ENCODE data around the gene EEF1AKMT2. TPM values are rescaled to one million over a fixed set of nuclear protein-coding genes. Genes with fewer than 3 reads are reported as not detected.
"Not testable (repeated sequence)": the region's sequence is repeated elsewhere in the genome, so short reads cannot be mapped to it uniquely, and the experiment has no call there.

Gene EEF1AKMT2
- total RNA-seq, 1 experiment from 2014 or later = 13.0 TPM

DNA sequence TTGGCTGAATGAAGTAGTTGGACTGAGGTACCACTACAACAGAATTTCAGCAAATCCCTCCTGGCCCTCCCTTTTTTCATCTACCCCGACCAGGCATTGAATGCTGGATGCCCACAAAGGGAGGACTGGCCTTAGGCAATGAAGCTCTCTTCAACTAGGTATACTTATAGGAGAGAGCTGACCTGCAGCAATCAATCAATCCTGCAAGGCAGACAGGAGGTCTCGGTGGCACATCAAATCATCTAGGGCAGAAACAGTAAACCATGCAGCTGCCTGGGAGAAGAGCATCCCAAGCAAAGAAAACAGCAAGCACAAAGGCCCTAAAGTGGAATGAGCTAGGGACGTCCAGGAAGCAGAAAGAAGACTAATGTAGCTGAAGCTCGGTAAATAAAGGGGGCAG is 7.5 kb upstream of the EEF1AKMT2 start:
- Mint-ChIP-seq H3K27ac (ENCODE audit: unreplicated experiment) (no peak overlapping the region), H3K9me3 (ENCODE audit: low read depth, unreplicated experiment) (no peaks in the 10 kb centered on the region), H3K27me3 (ENCODE audit: unreplicated experiment) (peaks cover 35% of the 10 kb centered on the region), H3K4me3 (ENCODE audit: low read depth, unreplicated experiment) (no peak overlapping the region), H3K36me3 (ENCODE audit: insufficient read depth, unreplicated experiment) (peaks cover 7% of the 10 kb centered on the region), H3K4me1 (ENCODE audit: low read depth, unreplicated experiment) (peaks cover 6% of the 10 kb centered on the region)
- TF ChIP-seq, protein P1, sequence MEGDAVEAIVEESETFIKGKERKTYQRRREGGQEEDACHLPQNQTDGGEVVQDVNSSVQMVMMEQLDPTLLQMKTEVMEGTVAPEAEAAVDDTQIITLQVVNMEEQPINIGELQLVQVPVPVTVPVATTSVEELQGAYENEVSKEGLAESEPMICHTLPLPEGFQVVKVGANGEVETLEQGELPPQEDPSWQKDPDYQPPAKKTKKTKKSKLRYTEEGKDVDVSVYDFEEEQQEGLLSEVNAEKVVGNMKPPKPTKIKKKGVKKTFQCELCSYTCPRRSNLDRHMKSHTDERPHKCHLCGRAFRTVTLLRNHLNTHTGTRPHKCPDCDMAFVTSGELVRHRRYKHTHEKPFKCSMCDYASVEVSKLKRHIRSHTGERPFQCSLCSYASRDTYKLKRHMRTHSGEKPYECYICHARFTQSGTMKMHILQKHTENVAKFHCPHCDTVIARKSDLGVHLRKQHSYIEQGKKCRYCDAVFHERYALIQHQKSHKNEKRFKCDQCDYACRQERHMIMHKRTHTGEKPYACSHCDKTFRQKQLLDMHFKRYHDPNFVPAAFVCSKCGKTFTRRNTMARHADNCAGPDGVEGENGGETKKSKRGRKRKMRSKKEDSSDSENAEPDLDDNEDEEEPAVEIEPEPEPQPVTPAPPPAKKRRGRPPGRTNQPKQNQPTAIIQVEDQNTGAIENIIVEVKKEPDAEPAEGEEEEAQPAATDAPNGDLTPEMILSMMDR (IDR thresholded peaks at IDR 0.05; ENCODE audit: unreplicated experiment) = no peak
- BruUV-seq (replicated peaks) = no TSS peak
- no peak for DNase-seq
- CTCF ChIA-PET = no interaction called here
- intact Hi-C loops (cut with micrococcal nuclease; ENCODE audit: unreplicated experiment) = no loop called here

DNA sequence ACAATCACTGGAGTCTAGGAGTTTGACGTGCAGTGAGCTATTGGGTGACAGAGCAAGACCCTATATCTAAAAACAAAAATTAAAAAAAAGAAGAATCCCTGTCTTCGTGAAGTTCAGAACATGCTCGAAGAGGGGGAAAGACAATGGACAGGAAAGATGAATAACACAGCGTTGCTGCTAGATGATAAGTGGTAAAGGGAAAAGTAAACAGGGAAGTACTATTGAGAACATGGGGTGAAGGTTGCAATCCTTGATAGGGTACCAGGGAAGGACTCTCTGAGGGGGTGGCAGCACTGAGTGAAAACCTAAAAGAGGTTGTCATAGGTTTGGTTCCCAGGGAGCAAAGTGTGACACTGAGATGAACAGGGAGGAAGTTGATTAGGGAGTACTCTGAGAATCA is 7.1 kb upstream of the EEF1AKMT2 start:
- Mint-ChIP-seq H3K4me1 (ENCODE audit: low read depth, unreplicated experiment) (peaks cover 6% of the 10 kb centered on the region), H3K27ac (ENCODE audit: unreplicated experiment) (no peak overlapping the region), H3K4me3 (ENCODE audit: low read depth, unreplicated experiment) (no peak overlapping the region), H3K9me3 (ENCODE audit: low read depth, unreplicated experiment) (no peaks in the 10 kb centered on the region), H3K36me3 (ENCODE audit: insufficient read depth, unreplicated experiment) (peaks cover 7% of the 10 kb centered on the region), H3K27me3 (ENCODE audit: unreplicated experiment) (peaks cover 35% of the 10 kb centered on the region)
- CTCF ChIA-PET = no interaction called here
- TF ChIP-seq, protein P1 (IDR thresholded peaks at IDR 0.05; ENCODE audit: unreplicated experiment) = no peak
- no peak for DNase-seq
- intact Hi-C loops (cut with micrococcal nuclease; ENCODE audit: unreplicated experiment) = no loop called here
- BruUV-seq (replicated peaks) = no TSS peak

DNA sequence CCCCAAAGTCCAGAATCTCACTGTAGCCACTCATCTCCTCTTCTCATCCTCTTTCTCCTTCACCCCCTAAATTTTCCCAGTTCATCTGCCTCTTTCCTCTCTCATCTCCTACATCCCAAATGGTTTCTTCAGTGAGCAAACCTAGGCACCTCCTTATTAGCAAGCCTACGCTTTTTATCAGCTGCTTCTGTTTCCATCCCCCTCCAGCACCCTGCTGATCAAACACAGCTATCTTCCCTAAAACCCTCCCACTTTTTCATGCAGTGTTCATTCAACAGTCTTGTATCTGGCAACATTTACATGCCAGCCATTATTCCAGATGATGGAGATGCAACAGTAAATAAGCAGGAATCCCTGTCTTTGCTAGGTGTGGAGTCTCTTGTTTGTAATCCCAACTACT is 6.7 kb upstream of the EEF1AKMT2 start:
- Mint-ChIP-seq H3K4me3 (ENCODE audit: low read depth, unreplicated experiment) (no peak overlapping the region), H3K4me1 (ENCODE audit: low read depth, unreplicated experiment) (peaks cover 6% of the 10 kb centered on the region), H3K36me3 (ENCODE audit: insufficient read depth, unreplicated experiment) (peaks cover 7% of the 10 kb centered on the region), H3K27ac (ENCODE audit: unreplicated experiment) (no peak overlapping the region), H3K9me3 (ENCODE audit: low read depth, unreplicated experiment) (no peaks in the 10 kb centered on the region), H3K27me3 (ENCODE audit: unreplicated experiment) (peaks cover 35% of the 10 kb centered on the region)
- no TSS peak for BruUV-seq (replicated peaks)
- TF ChIP-seq, protein P1 (IDR thresholded peaks at IDR 0.05; ENCODE audit: unreplicated experiment) = no peak
- no peak for DNase-seq
- CTCF ChIA-PET = no interaction called here
- intact Hi-C loops (cut with micrococcal nuclease; ENCODE audit: unreplicated experiment) = no loop called here

DNA sequence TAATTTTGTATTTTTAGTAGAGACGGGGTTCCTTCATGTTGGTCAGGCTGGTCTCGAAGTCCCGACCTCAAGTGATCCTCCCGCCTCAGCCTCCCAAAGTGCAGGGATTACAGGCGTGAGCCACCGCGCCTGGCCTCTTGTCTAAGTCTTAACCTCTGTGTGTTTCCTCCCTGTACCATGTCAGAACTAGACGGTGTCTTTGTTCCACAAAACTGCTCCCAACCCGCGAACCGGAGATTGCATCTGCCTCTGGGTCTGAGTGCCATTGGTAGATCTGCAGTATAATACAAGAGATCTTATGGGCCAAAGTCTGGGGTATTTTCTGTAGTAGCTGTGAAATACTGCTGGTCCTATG is 1.3 kb upstream of the EEF1AKMT2 start:
- peaks cover 24% of the 10 kb centered on the region for H3K36me3 Mint-ChIP-seq (ENCODE audit: insufficient read depth, unreplicated experiment)
- H3K27ac Mint-ChIP-seq (ENCODE audit: unreplicated experiment) = no peak overlapping the region
- no peak for DNase-seq
- no TSS peak for BruUV-seq (replicated peaks)
- intact Hi-C loops (cut with micrococcal nuclease; ENCODE audit: unreplicated experiment) = no loop called here
- TF ChIP-seq, protein P1 (IDR thresholded peaks at IDR 0.05; ENCODE audit: unreplicated experiment) = no peak
- peaks cover 16% of the 10 kb centered on the region for H3K27me3 Mint-ChIP-seq (ENCODE audit: unreplicated experiment)
- CTCF ChIA-PET = no interaction called here
- H3K4me1 Mint-ChIP-seq (ENCODE audit: low read depth, unreplicated experiment) = peaks cover 6% of the 10 kb centered on the region
- peak overlapping the region; percentile 99 for H3K4me3 Mint-ChIP-seq (ENCODE audit: low read depth, unreplicated experiment)
- H3K9me3 Mint-ChIP-seq (ENCODE audit: low read depth, unreplicated experiment) = no peaks in the 10 kb centered on the region

DNA sequence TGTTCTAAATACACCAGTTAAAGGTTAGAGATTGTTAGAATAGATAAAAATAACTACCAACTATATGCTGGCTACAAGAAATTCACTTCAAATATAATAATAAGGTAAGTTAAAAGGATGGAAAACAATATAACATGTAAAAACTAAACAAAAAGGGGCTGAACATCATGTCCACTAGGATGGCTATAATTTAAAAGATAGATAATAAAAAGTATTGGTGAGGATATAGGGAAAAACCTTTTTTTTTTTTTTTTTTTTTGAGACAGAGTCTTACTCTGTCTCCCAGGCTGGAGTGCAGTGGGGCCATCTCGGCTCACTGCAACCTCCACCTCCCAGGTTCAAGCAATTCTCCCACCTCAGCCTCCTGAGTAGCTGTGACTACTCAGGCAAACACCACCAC is 8.8 kb downstream of the EEF1AKMT2 start:
- CTCF ChIA-PET; DNase-seq; H3K4me1 Mint-ChIP-seq (ENCODE audit: low read depth, unreplicated experiment); H3K27me3 Mint-ChIP-seq (ENCODE audit: unreplicated experiment); H3K27ac Mint-ChIP-seq (ENCODE audit: unreplicated experiment); H3K9me3 Mint-ChIP-seq (ENCODE audit: low read depth, unreplicated experiment); intact Hi-C loops (cut with micrococcal nuclease; ENCODE audit: unreplicated experiment); H3K4me3 Mint-ChIP-seq (ENCODE audit: low read depth, unreplicated experiment); BruUV-seq (replicated peaks): not testable (repeated sequence)
- H3K36me3 Mint-ChIP-seq (ENCODE audit: insufficient read depth, unreplicated experiment) = peaks cover 11% of the 10 kb centered on the region
